ENCODE measurements around the gene L1CAM.

- TF ChIP-seq CTCF (IDR thresholded peaks at IDR 0.05) (no peak), POLR2A (IDR thresholded peaks at IDR 0.05) (no peak)
These were observed 14.5 kb downstream of the L1CAM start for GRCh38 chrX:153871451-153871850.
